ENCODE results near the gene CYFIP2. TPM values are rescaled to one million over a fixed set of nuclear protein-coding genes. Genes with fewer than 3 reads are reported as not detected.

The CYFIP2 gene
- total and polyA plus RNA-seq, 2 of the 8 experiments (the other 6 are each of a cell fraction or from before 2014, with no cell fraction given): 45.1 to 80.6 TPM

DNA sequence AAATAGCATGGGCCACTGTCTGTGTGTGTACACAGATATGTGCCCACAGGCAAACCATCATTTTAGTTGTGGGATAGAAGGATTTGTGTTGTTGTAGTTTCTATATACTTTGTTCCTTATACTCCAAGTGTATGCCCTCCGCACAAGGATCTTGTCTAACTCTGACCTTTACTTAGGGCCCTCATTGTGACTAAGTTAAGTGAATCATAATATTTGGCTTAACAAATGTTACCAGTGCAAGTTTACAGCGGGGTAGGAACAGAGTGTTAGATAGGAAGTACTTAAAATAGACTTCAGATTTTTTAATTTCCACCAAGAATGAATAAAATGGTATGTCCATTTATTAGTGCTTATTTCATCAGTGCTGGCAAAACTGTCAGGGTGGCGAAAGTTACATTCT lies 29.5 kb upstream of the CYFIP2 start (continued):
- no peak for TF ChIP-seq RAD21 (IDR thresholded peaks at IDR 0.05 in 1 of 2, conservative IDR thresholded peaks at IDR 0.05 in 1 of 2; ENCODE audit: low read depth in 2 of 2, low read length in 2 of 2)
- TF ChIP-seq KDM4A (IDR thresholded peaks at IDR 0.05; ENCODE audit: low read depth, low read length, severe bottlenecking): no peak
- no peak for TF ChIP-seq TEAD4 (IDR thresholded peaks at IDR 0.05; ENCODE audit: low read depth, low read length)
- no peak for TF ChIP-seq NRF1 (IDR thresholded peaks at IDR 0.05; ENCODE audit: low read depth, low read length)

All from H1 (cell line).